Endothelial cell of hepatic sinusoid (primary cell): ENCODE data around the gene SH2D3A.

Experiments
- in situ Hi-C: cut with HindIII; loops from 2 replicates; pipeline ENCODE4 v1.10.0; 2017; ENCODE audit warnings: low sequenced_read_pairs

SH2D3A gene

DNA sequence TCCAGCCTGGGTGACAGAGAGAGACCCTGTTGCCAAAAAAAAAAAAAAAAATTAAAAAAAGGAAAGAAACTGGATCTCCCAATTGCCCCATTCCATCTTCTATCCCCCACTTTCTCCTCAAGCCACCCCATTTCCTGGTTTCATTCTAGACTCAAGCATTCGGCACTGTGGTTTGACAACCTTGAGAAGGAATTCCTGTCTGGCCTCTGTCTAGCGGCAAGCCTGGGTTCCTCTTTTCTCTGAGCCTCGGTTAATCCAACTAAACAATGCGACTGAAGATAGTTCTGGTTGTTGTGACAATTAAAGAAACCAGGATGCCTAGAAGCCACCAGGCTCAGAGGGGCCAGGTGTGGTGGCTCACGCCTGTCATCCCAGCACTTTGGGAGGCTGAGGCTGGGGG is 43.5 kb downstream of the SH2D3A start:
- in situ Hi-C loops, result loop anchor here (5.0 kb wide), 1 partner anchor 46 kb away; no protein-coding TSS in a partner anchor

- in situ Hi-C loops, result loop anchor here (5.0 kb wide), 1 partner anchor 46 kb away; no protein-coding TSS in a partner anchor
Observed at GRCh38 chr19:6723108-6723618, 44.1 kb downstream of the SH2D3A start.

DNA sequence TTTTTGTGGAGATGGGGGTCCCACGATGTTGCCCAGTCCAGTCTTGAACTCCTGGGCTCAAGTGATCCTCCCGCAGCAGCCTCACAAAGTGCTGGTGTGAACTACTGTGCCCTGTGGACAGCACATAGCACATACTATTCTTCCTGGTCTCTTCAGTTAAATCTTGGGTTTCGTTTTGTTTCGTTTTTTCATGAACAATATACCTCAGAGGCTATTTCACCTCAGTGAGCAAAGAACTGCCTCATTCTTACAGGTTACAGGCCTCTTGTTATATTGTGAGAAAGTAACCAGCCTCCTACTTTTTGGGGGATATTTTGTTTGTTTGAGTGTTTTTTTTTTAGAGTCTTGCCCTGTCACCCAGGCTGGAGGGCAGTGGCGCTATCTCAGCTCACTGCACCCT is 45.5 kb downstream of the SH2D3A start:
- in situ Hi-C loops, result loop anchor here (5.0 kb wide), 1 partner anchor 44 kb away; no protein-coding TSS in a partner anchor

- in situ Hi-C loops, result loop anchor here (5.0 kb wide), 1 partner anchor 44 kb away; no protein-coding TSS in a partner anchor
Observed at GRCh38 chr19:6721138-6721474, 46.1 kb downstream of the SH2D3A start.

GRCh38 chr19:6720369-6721137 is 46.7 kb downstream of the SH2D3A start, which contains the start of gene C3:
C3 (minus strand) TSS chr19:6720650; CDS start chr19:6720589, 61 bp downstream.
- in situ Hi-C loops, result loop anchor here (5.0 kb wide), 1 partner anchor 43 kb away; no protein-coding TSS in a partner anchor

DNA sequence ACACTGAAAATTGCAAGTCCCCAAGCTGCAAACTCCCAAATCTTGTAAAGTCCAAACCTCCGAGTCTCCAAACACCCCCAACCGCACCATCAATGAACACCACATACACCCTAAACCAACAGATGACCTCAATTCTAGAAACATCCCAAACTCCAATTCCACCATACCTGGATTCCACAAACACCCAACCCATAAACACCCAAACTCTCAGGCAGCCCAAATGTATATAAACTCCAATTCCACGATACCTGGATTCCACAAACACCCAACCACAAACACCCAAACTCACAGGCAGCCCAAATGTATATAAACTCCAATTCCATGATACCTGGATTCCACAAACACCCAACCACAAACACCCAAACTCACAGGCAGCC is 47.3 kb downstream of the SH2D3A start:
- in situ Hi-C loops, result loop anchor here (5.0 kb wide), 1 partner anchor 43 kb away; no protein-coding TSS in a partner anchor

DNA sequence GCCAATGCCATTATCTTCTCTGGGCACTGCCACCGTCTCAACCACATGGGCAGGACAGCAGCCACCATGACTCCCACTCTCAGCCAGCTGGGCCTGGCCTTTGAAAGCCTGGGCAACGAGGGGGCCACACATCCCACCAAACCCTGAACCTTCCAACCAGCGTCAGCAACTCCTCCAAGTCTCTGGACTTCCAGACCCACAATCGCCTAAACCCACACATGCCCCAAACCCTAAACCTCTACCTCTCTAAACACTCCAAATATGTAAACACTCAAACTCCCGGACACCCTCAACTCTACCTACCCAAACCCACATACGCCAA is 47.7 kb downstream of the SH2D3A start:
- in situ Hi-C loops, result no loop called here

- in situ Hi-C loops, result no loop called here
Observed at GRCh38 chr19:6718741-6719539, 48.3 kb downstream of the SH2D3A start.

DNA sequence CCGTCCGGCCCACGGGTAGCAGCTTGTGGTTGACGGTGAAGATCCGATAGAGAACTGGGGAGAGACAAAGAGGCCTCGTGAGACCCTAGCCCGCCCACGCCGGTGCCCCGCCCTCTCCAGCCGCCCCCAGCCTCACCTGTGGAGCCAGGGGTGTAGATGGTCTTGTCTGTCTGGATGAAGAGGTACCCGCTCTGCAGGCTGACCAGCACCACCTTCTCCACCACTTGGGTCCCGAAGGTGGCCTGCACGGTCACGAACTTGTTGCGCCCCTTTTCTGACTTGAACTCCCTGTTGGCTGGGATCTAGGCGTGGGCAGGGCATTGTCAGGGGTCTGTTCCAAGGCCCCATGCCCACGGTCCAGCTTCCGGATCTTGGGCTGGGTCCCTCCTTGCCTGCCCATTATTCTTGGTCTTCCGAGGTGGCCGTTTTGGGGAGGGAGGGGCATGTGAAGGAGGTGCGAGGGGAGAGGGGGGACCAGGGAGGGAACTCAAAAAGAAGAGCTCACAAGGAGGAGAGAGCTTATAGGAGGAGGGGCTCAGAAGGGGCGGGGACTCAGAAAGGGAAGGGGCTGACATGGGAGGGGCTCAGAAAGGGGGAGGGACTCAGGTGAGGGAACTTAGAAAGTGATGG is 49.0 kb downstream of the SH2D3A start:
- in situ Hi-C loops, result no loop called here

DNA sequence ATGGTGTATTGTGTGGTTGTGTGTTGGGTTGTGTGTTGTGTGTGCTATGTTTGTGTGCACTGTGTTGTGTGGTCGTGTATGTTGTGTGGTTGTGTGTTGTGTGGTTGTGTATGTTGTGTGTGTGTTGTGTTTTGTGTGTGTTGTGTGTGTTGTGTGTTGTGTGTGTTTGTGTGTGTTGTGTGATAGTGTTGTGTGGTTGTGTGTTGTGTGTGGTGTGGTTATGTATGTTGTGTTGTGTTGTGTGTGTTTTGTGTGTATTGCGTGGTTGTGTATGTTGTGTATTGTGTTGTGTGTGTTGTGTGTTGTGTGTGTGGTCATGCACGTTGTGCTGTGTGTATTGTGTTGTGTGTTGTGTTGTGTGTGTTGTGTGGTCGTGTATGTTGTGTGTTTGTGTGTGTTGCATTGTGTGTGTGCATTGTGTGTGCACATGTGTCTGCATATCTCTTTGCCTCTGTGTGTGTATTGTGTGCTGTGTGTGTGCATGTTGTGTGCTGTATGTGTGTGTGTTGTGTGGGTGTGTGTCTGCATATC is 49.7 kb downstream of the SH2D3A start:
- in situ Hi-C loops, result no loop called here

DNA sequence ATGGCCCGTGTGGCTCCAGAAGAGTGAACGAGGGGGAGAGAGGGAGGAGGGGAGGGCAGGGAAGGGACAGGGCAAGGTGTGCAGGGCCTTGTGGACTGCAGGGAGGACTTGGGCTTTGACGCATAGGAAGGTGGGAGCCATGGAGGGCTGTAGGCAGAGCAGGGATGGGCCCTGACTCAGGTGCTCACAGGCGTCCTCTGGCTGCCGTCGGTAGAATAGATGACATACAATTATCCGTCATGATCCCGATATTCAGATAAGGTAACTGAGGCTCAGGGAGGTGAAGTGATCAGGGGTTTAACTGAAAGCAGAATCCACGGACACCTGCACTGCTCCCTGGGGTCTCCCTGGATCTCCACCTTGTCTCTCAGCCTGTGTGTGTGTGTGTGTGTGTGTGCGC is 50.2 kb downstream of the SH2D3A start:
- in situ Hi-C loops, result no loop called here

DNA sequence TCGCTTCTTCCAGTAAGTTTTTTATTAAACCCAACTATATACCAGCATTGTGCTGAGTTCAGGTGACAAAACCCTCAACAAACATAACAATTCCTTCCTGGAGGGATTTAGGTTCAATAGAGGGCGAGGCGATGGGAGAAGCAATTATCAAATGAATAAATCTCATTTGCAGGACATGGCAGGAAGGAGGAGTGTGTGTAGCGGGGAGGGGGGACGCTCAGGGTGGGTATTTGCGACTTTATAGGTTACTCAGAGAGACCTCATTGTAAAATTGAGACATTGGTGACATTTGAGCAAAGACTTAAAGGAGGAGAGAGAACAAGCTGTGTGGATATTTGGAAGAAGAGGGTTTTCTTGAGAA is 50.6 kb downstream of the SH2D3A start:
- in situ Hi-C loops, result no loop called here

DNA sequence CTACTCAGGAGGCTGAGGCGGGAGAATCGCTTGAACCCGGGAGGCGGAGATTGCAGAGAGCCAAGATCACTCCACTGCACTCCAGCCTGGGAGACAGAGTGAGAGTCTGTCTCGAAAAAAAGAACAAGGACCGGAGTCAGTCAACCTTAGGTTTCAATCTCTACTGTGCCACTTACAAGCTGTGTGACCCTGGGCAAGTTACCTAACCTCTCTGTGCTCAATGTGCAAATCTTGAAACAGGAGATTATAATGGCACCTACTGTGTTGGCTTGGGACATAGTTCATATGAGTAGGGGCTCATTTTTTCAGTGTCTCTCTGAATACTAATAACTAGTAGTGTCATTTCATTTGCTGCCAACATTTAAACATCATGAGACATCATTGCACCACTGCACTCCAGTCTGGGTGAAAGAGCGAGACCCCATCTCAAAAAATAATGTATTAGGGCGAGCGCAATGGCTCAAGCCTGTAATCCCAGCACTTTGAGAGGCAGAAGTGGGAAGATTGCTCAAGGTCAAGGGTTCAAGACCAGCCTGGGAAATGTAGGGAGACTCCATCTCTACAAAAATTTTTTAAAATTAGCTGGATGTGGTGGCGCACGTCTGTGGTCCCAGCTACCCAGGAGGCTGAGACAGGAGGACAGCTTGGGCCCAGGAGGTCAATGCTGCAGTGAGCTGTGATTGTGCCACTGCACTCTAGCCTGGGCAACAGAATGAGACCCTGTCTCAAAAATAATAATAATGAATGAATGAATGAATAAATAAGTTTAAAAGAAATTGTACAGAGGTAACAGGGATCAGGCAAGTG is 52.3 kb downstream of the SH2D3A start:
- in situ Hi-C loops, result no loop called here

DNA sequence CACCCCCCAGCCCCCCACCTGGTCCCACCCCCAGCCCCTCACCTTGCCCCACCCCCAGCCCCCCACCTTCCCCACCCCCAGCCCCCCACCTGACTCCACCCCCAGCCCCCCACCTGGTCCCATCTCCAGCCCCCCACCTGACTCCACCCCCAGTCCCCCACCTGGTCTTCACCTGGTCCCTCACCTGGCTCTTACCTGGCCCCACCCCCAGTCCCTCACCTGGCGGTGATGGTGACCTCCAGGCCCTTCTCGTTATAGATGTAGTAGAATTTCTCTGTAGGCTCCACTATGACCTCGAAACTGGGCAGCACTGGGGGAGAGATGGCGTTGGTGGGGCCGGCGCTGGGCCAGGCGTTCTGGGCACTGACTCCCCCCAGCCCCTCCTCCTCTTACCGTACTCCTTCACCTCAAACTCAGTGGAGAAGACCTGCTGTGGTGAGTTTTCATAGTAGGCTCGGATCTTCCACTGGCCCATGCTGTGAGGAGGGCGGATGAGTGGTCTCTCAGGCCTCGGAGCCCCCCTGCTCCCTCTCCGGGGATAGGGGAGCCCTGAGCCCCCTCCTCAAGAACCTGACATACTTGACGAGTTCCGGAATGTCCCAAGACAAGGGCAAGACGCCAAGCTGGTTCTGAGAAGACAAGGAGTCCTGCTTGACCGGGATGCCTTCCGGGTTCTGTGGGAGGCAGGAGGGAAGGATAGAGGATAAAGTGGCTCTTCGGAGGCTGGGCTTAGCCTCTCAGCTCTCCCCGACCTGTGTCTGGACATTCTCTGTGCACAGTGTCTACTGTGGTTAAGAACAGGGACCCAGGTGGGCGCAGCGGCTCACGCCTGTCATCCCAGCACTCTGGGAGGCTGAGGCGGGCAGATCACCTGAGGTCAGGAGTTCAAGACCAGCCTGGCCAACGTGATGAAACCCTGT is 53.2 kb downstream of the SH2D3A start:
- in situ Hi-C loops, result no loop called here

- in situ Hi-C loops, result no loop called here
Observed at GRCh38 chr19:6712692-6713670, 54.3 kb downstream of the SH2D3A start.

- in situ Hi-C loops, result no loop called here
Observed at GRCh38 chr19:6712231-6712630, 55.0 kb downstream of the SH2D3A start.

- in situ Hi-C loops, result no loop called here
Observed at GRCh38 chr19:6711605-6712004, 55.6 kb downstream of the SH2D3A start.

- in situ Hi-C loops, result no loop called here
Observed at GRCh38 chr19:6711078-6711361, 56.2 kb downstream of the SH2D3A start.
